GM23338 (cell line): Measurements from ENCODE around the gene INHA. TPM values are rescaled to one million over a fixed set of nuclear protein-coding genes. Genes with fewer than 3 reads are reported as not detected.

Experiments used
- ATAC-seq: fragments of 200-7000 bp; cut with Tn5 transposase; 3 replicates; pipeline ENCODE4 v1.9.1; 2020
- DNase-seq: peaks from one replicate; pipeline ENCODE4 v3.0.0-alpha.2; 2015; ENCODE audit warnings: low spot score
- H2AFZ ChIP-seq: fragments of 200-600 bp; sonication (generic); 2 replicates; pipeline ENCODE4 v1.8.0; 2016; ENCODE audit warnings: antibody characterized with exemption, mild to moderate bottlenecking, moderate library complexity
- H3F3A ChIP-seq: fragments of 200-600 bp; sonication (generic); replicated peaks from 2 replicates; pipeline ENCODE4 v1.8.0; 2017; ENCODE audit warnings: antibody characterized with exemption, mixed run types, low read depth
- H3K27ac ChIP-seq: fragments of 200-600 bp; sonication (generic); 2 replicates; pipeline ENCODE4 v1.6.1; 2016; ENCODE audit warnings: low read depth
- H3K27me3 ChIP-seq: fragments of 200-600 bp; sonication (generic); 2 replicates; pipeline ENCODE4 v1.8.0; 2016; ENCODE audit warnings: mild to moderate bottlenecking, mixed run types, moderate library complexity; ENCODE audit not compliant: insufficient read depth
- H3K36me3 ChIP-seq: fragments of 200-600 bp; sonication (generic); 2 replicates; pipeline ENCODE4 v1.8.0; 2016; ENCODE audit warnings: mild to moderate bottlenecking; ENCODE audit not compliant: insufficient read depth
- H3K4me1 ChIP-seq: fragments of 200-600 bp; sonication (generic); 2 replicates; pipeline ENCODE4 v1.8.0; 2016; ENCODE audit warnings: mild to moderate bottlenecking, moderate library complexity; ENCODE audit not compliant: insufficient read depth
- H3K4me2 ChIP-seq: fragments of 200-600 bp; sonication (generic); 2 replicates; pipeline ENCODE4 v1.7.1; 2017; ENCODE audit warnings: mixed run types
- H3K4me3 ChIP-seq: fragments of 200-600 bp; sonication (generic); 2 replicates; pipeline ENCODE4 v1.6.1; 2016; ENCODE audit warnings: mixed run types
- H3K79me2 ChIP-seq: fragments of 200-600 bp; sonication (generic); replicated peaks from 2 replicates; pipeline ENCODE4 v1.8.0; 2017; ENCODE audit warnings: mild to moderate bottlenecking; ENCODE audit not compliant: insufficient read depth
- H3K9me2 ChIP-seq: fragments of 200-600 bp; sonication (generic); 2 replicates; pipeline ENCODE4 v1.8.0; 2017; ENCODE audit not compliant: insufficient read depth
- H4K20me1 ChIP-seq: fragments of 200-600 bp; sonication (generic); replicated peaks from 2 replicates; pipeline ENCODE4 v1.8.0; 2017; ENCODE audit warnings: mild to moderate bottlenecking; ENCODE audit not compliant: insufficient read depth
- H3K27ac Mint-ChIP-seq: 2 replicates; pipeline ENCODE4 v1.8.0; 2020; ENCODE audit warnings: inconsistent platforms, mild to moderate bottlenecking, moderate library complexity, mixed read lengths
- H3K27me3 Mint-ChIP-seq: 3 replicates; pipeline ENCODE4 v1.8.0; 2022; ENCODE audit warnings: low read depth, mild to moderate bottlenecking, moderate library complexity, mixed read lengths, inconsistent platforms; ENCODE audit not compliant: insufficient read depth, poor library complexity
- H3K36me3 Mint-ChIP-seq: 3 replicates; pipeline ENCODE4 v1.8.0; 2021; ENCODE audit warnings: low read depth, mild to moderate bottlenecking, inconsistent platforms, moderate library complexity, mixed read lengths
- H3K4me1 Mint-ChIP-seq: 3 replicates; pipeline ENCODE4 v1.8.0; 2020; ENCODE audit warnings: mild to moderate bottlenecking, inconsistent platforms, mixed read lengths
- H3K4me3 Mint-ChIP-seq: 3 replicates; pipeline ENCODE4 v1.8.0; 2021; ENCODE audit warnings: moderate library complexity, mild to moderate bottlenecking, inconsistent platforms, mixed read lengths
- H3K9me3 Mint-ChIP-seq: 3 replicates; pipeline ENCODE4 v1.8.0; 2020; ENCODE audit warnings: moderate library complexity, mild to moderate bottlenecking, inconsistent platforms, mixed read lengths
- CREB1 ChIP-seq: fragments of 250-450 bp; sonication (Bioruptor Pico); IDR thresholded peaks from 2 replicates; pipeline ENCODE4 v1.5.0; 2020; ENCODE audit warnings: low read depth, mild to moderate bottlenecking, moderate library complexity
- EZH2phosphoT487 ChIP-seq: fragments of 200-600 bp; sonication (generic); IDR thresholded peaks from one replicate; pipeline ENCODE4 v1.8.1; 2018; ENCODE audit warnings: antibody characterized with exemption; ENCODE audit not compliant: unreplicated experiment
- JUNB ChIP-seq: IDR thresholded peaks from one replicate; pipeline ENCODE4 v1.6.1; 2016; ENCODE audit warnings: antibody characterized with exemption; ENCODE audit not compliant: unreplicated experiment
- NANOG ChIP-seq: IDR thresholded peaks from 2 replicates; pipeline ENCODE4 v1.6.1; 2016; ENCODE audit warnings: antibody characterized with exemption, borderline replicate concordance
- POLR2AphosphoS5 ChIP-seq: IDR thresholded peaks from 2 replicates; pipeline ENCODE4 v1.6.1; 2016; ENCODE audit warnings: antibody characterized with exemption, low read depth
- ZNF331 ChIP-seq: fragments of 250-450 bp; sonication (Bioruptor Pico); IDR thresholded peaks from 2 replicates; pipeline ENCODE4 v1.5.0; 2020; ENCODE audit warnings: low read depth, mild to moderate bottlenecking, moderate library complexity
- polyA plus RNA-seq: library from polyadenylated mRNA; unstranded; fragments of >200 nt; fragmentation: Nextera tagmentation; extraction: Ambion mirVana; gene quantifications from 2 replicates; pipeline ENCODE4 v1.2.1, GENCODE V29; 2016
- total RNA-seq: library from RNA; depleted of rRNA; stranded (reverse); fragments of >200 nt; shearing (Covaris generic); gene quantifications from 2 replicates; pipeline ENCODE4 v1.2.3, GENCODE V29; 2014
- TF ChIP-seq, protein P1 (sequence below): fragments of 250-450 bp; sonication (Bioruptor Pico); IDR thresholded peaks from 2 replicates; pipeline ENCODE4 v1.5.0; 2020; ENCODE audit warnings: mild to moderate bottlenecking, moderate library complexity
- TF ChIP-seq, protein P2 (sequence below): IDR thresholded peaks from one replicate; pipeline ENCODE4 v1.6.1; 2018; ENCODE audit warnings: antibody characterized with exemption; ENCODE audit not compliant: unreplicated experiment

The INHA gene
- total and polyA plus RNA-seq, 2 experiments from 2014 or later: 1.5 to 1.6 TPM

DNA sequence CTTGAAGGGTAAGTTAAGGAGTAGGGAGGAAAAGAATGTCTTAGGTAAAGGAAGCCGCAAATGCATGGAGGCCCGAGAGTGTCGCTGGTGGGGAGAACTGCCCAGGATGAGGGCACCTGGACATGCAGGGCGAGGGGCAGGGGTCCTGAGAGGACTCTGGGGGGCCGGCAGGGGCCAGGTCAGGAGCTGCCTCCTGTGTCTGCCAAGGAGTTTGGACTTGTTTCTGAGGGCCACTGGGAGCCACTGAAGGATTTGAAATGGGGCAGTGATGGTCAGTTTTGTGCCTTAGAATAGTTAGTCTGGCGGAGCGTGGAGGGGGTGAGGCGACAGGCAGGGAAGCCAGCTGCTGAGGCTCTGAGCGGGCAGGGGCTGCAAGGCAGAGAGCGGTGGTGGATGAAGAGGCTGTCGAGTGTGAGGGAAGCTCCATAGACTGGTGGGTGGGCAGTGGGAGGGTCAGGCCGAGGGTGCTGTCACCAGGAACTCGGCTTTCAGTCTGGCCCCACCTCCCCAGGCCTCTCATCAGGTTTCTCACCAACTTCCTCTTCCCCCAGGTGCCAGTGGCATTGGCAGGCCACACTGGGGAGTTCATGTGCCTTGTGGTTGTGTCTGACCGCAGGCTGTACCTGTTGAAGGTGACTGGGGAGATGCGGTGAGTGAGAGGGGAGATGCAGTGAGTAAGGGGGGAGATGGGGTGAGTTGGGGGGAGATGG, 40.6 kb downstream of the INHA start (continued):
- TF ChIP-seq, protein P1, sequence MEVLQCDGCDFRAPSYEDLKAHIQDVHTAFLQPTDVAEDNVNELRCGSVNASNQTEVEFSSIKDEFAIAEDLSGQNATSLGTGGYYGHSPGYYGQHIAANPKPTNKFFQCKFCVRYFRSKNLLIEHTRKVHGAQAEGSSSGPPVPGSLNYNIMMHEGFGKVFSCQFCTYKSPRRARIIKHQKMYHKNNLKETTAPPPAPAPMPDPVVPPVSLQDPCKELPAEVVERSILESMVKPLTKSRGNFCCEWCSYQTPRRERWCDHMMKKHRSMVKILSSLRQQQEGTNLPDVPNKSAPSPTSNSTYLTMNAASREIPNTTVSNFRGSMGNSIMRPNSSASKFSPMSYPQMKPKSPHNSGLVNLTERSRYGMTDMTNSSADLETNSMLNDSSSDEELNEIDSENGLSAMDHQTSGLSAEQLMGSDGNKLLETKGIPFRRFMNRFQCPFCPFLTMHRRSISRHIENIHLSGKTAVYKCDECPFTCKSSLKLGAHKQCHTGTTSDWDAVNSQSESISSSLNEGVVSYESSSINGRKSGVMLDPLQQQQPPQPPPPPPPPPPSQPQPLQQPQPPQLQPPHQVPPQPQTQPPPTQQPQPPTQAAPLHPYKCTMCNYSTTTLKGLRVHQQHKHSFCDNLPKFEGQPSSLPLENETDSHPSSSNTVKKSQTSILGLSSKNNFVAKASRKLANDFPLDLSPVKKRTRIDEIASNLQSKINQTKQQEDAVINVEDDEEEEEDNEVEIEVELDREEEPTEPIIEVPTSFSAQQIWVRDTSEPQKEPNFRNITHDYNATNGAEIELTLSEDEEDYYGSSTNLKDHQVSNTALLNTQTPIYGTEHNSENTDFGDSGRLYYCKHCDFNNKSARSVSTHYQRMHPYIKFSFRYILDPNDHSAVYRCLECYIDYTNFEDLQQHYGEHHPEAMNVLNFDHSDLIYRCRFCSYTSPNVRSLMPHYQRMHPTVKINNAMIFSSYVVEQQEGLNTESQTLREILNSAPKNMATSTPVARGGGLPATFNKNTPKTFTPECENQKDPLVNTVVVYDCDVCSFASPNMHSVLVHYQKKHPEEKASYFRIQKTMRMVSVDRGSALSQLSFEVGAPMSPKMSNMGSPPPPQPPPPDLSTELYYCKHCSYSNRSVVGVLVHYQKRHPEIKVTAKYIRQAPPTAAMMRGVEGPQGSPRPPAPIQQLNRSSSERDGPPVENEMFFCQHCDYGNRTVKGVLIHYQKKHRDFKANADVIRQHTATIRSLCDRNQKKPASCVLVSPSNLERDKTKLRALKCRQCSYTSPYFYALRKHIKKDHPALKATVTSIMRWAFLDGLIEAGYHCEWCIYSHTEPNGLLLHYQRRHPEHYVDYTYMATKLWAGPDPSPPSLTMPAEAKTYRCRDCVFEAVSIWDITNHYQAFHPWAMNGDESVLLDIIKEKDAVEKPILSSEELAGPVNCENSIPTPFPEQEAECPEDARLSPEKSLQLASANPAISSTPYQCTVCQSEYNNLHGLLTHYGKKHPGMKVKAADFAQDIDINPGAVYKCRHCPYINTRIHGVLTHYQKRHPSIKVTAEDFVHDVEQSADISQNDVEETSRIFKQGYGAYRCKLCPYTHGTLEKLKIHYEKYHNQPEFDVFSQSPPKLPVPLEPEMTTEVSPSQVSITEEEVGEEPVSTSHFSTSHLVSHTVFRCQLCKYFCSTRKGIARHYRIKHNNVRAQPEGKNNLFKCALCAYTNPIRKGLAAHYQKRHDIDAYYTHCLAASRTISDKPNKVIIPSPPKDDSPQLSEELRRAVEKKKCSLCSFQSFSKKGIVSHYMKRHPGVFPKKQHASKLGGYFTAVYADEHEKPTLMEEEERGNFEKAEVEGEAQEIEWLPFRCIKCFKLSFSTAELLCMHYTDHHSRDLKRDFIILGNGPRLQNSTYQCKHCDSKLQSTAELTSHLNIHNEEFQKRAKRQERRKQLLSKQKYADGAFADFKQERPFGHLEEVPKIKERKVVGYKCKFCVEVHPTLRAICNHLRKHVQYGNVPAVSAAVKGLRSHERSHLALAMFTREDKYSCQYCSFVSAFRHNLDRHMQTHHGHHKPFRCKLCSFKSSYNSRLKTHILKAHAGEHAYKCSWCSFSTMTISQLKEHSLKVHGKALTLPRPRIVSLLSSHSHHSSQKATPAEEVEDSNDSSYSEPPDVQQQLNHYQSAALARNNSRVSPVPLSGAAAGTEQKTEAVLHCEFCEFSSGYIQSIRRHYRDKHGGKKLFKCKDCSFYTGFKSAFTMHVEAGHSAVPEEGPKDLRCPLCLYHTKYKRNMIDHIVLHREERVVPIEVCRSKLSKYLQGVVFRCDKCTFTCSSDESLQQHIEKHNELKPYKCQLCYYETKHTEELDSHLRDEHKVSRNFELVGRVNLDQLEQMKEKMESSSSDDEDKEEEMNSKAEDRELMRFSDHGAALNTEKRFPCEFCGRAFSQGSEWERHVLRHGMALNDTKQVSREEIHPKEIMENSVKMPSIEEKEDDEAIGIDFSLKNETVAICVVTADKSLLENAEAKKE: no peak
- TF ChIP-seq JUNB: no peak

DNA sequence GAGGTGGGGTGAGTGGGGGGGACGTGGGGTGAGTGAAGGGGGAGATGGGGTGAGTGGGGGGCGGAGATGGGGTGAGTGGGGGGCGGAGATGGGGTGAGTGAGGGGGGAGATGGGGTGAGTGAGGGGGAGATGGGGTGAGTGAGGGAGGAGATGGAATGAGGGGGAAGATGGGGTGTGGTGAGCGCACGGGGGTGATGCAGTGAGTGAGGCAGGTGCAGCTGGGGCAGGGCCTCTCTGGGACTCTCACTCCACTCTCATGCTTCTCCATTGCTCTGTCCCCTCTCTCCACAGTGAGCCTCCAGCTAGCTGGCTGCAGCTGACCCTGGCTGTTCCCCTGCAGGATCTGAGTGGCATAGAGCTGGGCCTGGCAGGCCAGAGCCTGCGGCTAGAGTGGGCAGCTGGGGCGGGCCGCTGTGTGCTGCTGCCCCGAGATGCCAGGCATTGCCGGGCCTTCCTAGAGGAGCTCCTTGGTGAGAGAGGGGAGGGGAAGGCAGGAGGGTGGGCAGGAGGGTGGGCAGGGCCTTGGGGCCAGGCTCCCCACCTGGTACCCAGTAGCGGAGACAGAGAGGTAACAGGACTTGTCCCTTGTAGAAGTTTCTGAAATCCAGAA, 41.5 kb downstream of the INHA start:
- Histone ChIP-seq H3K4me1 (no peaks in the 10 kb centered on the region), H3K36me3 (no peaks in the 10 kb centered on the region), H3K4me3 (no peak overlapping the region), H4K20me1 (no peaks in the 10 kb centered on the region), H3K4me2 (no peak overlapping the region), H3K27me3 (no peaks in the 10 kb centered on the region), H2AFZ (no peak overlapping the region), H3K79me2 (no peaks in the 10 kb centered on the region), H3K27ac (no peak overlapping the region), H3K9me2 (no peaks in the 10 kb centered on the region), H3F3A (0 out of 2 replicates have a peak, but pooled peaks cover 3% of the 10 kb centered on the region)
- Mint-ChIP-seq H3K4me1 (peaks cover 3% of the 10 kb centered on the region; the same call in 1 of the 3 replicates), H3K27me3 (peaks cover 4% of the 10 kb centered on the region), H3K27ac (no peak overlapping the region), H3K36me3 (peaks cover 16% of the 10 kb centered on the region; the same call in 2 of the 3 replicates), H3K9me3 (no peaks in the 10 kb centered on the region), H3K4me3 (no peak overlapping the region)
- DNase-seq (no peak), ATAC-seq (no peak)
- TF ChIP-seq, protein P2, sequence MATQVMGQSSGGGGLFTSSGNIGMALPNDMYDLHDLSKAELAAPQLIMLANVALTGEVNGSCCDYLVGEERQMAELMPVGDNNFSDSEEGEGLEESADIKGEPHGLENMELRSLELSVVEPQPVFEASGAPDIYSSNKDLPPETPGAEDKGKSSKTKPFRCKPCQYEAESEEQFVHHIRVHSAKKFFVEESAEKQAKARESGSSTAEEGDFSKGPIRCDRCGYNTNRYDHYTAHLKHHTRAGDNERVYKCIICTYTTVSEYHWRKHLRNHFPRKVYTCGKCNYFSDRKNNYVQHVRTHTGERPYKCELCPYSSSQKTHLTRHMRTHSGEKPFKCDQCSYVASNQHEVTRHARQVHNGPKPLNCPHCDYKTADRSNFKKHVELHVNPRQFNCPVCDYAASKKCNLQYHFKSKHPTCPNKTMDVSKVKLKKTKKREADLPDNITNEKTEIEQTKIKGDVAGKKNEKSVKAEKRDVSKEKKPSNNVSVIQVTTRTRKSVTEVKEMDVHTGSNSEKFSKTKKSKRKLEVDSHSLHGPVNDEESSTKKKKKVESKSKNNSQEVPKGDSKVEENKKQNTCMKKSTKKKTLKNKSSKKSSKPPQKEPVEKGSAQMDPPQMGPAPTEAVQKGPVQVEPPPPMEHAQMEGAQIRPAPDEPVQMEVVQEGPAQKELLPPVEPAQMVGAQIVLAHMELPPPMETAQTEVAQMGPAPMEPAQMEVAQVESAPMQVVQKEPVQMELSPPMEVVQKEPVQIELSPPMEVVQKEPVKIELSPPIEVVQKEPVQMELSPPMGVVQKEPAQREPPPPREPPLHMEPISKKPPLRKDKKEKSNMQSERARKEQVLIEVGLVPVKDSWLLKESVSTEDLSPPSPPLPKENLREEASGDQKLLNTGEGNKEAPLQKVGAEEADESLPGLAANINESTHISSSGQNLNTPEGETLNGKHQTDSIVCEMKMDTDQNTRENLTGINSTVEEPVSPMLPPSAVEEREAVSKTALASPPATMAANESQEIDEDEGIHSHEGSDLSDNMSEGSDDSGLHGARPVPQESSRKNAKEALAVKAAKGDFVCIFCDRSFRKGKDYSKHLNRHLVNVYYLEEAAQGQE: no peak
- no peak for TF ChIP-seq ZNF331 (CRISPR knock-in tag)
- TF ChIP-seq EZH2phosphoT487: no peak
- no peak for TF ChIP-seq POLR2AphosphoS5
- TF ChIP-seq NANOG: no peak
- no peak for TF ChIP-seq CREB1 (CRISPR knock-in tag)
